Measurements from ENCODE around the gene MACROH2A1.

DNA sequence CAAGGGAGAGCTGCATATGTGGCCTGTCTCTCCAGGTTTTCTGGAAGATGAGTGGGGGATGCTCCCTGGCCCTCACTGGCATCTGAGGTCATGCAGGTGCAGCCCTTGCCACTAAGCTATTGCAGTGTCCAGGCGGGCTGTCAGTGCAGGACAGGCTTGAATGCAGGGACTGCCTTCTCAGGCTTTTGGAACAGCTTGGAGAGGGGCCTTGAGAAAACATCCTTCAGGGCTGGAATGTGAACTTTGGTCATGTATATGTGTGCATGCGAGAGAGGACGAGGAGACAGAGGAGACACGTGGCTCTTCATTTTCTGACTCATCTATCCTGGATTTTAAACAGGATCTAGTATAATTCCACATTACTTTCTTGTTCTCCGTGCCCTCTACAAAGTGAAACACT is 90.3 kb downstream of the MACROH2A1 start:
- TF ChIP-seq, protein P1, sequence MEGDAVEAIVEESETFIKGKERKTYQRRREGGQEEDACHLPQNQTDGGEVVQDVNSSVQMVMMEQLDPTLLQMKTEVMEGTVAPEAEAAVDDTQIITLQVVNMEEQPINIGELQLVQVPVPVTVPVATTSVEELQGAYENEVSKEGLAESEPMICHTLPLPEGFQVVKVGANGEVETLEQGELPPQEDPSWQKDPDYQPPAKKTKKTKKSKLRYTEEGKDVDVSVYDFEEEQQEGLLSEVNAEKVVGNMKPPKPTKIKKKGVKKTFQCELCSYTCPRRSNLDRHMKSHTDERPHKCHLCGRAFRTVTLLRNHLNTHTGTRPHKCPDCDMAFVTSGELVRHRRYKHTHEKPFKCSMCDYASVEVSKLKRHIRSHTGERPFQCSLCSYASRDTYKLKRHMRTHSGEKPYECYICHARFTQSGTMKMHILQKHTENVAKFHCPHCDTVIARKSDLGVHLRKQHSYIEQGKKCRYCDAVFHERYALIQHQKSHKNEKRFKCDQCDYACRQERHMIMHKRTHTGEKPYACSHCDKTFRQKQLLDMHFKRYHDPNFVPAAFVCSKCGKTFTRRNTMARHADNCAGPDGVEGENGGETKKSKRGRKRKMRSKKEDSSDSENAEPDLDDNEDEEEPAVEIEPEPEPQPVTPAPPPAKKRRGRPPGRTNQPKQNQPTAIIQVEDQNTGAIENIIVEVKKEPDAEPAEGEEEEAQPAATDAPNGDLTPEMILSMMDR (IDR thresholded peaks at IDR 0.05) = no peak
- no peak for TF ChIP-seq POLR2A (IDR thresholded peaks at IDR 0.05)
